GM19239 (cell line): Measurements from ENCODE around the gene CLEC16A.
"Not testable (repeated sequence)": the region's sequence is repeated elsewhere in the genome, so short reads cannot be mapped to it uniquely, and the experiment has no call there.

Experiments
- DNase-seq: peaks from one replicate; pipeline ENCODE4 v3.0.0; 2011; ENCODE audit warnings: low spot score; ENCODE audit not compliant: insufficient read length
- FAIRE-seq: peaks from 2 replicates; lab custom pipeline; 2011; peaks lifted over from hg19 to GRCh38; lab: Jason Lieb, UNC

CLEC16A gene

DNA sequence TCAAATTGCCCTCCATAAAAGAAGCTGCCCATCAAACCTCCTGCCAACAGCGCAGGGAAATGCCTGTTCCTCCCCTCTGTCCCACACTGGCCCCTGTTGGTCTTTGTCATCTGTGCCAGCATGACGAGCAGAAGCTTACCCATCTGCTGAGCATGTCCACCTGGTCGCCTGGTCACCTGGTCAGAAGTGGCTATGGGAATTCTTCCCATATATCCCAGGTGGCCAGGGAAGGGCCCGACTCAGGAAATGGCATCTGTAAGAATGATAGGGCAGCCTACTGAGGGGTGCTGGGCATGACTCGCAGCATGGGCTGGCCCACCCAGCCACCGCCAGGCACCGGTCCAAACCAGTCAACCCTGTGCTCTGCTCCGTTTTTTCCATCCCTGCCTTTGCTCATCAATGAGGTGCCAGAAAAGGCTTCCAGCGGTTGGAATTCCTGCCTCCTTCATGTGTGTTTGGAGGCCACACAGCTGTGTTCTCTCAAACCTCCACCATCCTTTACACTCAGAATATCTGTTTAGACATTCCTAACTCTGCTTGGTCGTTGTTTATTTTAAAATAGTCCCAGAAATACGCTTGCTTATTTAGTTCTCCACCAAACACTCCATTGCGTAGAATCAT lies 145.2 kb downstream of the CLEC16A start:
- DNase-seq (no peak), FAIRE-seq (no peak)

DNA sequence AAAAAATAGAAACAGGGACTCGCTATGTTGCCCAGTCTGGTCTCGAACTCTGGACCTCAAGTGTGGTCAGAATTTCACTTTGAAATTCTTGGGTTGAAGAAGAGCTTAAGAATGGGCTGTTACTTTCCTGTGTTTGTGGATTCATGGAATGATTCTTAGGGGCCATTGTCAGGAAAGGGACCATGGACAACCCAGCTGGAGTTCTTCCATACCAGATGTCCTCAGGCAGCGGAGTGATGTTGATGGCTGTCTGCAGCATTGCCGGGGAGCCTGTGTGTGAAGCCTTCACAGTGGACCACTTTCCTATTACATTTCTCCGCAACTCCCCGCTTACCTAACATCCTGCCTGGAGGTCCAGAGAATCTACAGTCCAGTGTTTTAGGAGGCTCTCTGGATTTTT lies 145.9 kb downstream of the CLEC16A start:
- no peak for FAIRE-seq
- no peak for DNase-seq

DNA sequence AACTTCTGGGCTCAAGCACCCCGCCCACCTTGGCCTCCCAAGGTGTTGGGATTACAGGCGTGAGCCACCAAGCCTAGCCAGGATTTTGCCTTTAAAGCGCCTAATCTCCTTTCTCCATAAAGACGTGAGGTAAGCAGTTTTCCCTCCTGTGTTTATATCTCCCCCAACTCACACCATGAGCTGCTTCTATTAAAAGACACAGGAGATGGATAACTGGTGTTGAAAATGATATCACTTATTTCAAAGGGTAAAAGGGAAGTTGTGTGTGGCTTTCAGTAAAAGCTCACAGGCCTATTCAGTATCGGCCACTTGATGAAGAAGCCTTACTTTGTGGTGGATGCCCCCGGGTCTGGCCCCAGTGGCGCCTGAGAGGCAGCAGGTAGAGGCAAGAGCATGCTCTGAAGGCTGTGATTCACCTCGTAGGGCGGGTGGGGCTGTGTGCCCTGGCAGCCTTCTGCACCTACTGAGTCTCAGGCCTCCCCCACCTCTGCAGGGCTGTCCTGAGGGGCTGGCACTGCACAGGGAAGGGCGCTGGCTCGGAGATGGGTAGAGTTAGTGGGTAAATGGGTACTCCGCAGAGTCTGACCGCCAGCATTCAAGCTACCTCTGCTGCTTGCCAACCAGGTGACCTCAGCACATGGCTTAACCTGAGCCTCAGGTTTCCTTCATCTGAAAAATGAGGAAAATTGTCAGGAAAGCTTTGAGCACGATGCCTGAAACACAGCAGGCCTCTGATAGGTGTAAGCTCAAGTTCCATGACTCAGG lies 146.8 kb downstream of the CLEC16A start:
- no peak for FAIRE-seq
- no peak for DNase-seq

DNA sequence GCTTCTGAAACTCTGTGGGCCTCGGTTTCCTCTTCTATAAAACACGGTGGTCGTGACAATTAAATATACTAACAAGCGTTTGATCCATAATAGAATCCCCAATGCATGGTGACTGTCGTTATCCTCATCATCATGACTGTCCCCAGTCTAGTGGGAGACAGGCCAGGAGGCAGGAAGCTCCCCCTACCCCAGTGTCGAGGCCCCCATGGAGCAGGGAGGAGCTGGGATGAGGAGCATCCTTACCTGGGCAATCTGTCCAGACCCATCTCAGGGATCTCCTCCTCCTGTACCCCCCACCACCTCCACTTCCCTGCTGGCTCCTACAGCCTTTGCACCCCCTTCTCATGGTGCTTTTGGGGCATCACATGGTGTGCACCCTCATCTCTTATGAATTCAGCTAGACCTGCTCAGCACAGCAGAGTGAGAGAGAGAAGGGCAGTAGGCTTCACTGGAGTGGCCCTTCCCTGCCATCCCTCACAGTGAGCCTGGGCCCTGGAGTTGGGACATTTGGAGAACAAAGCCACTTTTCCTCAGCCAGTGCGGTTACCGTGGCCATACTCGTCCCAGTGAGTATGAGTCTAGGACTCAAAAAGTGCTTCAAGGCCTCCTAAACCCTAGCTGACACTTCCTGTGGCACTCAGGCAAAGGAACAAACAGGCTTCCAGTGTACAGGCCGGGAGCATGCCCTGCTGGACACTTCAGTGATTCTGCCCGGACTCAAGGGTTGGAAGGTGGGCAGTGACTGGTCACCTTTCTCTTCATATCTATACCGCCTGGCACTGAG lies 148.6 kb downstream of the CLEC16A start:
- peak; percentile 53 for FAIRE-seq
- no peak for DNase-seq

DNA sequence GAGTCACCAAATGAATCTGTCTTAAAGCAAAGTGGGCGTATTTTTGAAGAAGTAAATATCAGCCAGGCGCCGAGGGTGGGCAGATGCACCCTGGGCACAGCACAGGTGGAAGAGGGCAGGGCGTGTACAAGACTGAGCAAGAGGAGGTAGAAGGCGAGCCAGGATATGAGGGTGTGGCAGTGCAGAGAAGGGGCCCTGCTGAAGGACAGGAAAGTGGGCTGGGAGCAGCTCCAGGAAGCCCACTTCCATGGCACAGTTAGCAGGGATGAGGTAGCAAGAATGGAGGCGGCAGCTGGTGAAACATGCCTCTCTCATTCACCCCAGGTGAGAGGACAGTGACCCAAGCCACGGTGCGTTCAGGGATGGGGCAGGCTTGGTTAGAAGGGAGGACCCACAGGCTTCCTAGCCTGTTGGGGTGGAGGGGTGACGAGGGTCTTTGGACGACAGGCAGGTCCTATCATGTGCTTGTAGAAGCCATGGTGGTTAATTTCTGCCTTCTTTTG lies 149.3 kb downstream of the CLEC16A start:
- FAIRE-seq = no peak

DNA sequence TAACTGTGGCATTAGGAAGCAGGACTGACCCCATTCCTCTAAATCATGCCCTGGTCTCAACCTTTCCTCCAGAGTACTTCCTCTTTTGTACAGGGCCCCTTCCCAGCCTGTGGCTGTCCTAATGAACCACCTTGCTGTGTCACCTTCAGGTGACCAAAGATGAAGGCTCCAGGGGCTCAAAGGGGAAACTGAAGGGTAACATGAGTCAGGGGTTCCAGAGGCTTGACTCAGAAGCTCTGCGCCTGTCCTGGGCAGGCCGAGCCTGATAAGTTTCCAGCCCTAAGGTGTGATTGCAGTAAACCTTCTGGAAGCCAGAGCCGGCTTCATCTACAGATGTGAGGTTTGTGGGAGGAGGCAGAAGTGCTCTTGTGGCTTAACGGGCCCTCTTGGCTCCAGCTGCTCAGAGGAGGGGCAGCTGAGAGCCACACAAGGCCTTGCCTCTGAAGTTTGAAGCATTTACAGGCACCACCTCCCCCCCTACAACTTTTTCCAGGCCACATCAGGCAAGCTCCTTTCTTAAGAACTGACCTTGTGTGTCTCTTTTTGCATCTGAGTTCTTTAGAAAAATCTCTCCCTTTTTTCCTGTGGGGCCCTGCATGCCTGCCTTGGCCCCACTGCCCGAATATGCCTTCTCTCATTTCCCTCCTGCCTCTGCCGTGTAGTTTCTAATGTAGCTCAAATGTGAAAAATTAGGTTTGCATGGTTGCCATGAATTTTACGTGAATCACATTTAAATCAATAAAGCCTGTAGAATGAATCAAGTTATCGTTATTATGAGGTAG lies 149.9 kb downstream of the CLEC16A start:
- FAIRE-seq = peak; percentile 95
- DNase-seq = peak; percentile 72

More for the DNA sequence above, 149.3 kb downstream of the CLEC16A start:
- no peak for DNase-seq

DNA sequence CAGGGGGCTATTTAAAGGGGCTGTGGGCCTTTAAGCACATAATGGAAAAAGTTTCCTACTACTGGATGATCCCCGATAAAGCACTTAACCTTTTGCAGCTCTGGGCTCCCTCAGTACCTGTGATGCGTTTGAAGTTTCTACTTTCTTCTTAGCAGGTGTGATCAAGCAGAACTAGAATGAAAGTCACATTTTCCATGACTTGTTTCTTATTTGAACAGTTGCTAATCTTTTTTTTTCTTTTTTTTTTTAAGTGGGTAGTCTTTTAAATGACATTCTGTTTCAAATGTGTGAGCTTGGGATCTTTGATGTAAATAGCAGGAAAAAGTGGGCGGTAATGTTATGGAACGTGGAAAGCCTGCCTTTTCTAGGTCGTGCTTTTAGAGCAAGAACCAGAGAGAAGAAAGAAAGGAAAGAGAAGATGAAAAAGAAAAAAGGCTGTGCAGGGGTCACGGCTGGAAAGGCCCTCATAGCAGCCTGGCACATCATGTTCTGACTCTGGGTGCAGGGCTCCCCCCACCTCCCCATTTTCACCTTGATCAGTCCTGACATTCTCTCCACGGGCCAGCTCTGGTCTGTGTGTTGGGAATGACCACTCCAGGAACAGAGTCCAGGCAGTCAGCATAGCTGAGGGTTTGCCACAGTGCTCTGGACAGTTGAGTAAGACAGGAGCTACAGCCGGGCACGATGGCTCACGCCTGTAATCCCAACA lies 150.6 kb downstream of the CLEC16A start:
- DNase-seq (no peak), FAIRE-seq (no peak)

DNA sequence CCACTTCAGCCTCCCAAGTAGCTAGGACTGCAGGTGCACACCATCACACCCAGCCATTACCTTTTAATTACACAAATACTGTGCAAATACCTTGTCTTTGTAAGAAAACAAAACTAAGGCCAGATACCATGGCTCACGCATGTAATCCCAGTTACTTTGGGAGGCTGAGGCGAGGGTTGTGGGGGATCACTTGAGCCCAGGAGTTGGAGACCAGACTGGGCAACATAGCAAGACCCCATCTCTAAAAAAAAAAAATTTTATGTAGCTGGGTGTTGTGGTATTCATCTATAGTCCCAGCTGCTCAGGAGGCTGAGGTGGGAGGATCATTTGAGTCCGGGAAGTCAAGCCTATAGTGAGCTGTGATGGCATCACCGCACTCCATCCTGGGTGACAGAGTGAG lies 151.6 kb downstream of the CLEC16A start:
- no peak for FAIRE-seq
- no peak for DNase-seq

DNA sequence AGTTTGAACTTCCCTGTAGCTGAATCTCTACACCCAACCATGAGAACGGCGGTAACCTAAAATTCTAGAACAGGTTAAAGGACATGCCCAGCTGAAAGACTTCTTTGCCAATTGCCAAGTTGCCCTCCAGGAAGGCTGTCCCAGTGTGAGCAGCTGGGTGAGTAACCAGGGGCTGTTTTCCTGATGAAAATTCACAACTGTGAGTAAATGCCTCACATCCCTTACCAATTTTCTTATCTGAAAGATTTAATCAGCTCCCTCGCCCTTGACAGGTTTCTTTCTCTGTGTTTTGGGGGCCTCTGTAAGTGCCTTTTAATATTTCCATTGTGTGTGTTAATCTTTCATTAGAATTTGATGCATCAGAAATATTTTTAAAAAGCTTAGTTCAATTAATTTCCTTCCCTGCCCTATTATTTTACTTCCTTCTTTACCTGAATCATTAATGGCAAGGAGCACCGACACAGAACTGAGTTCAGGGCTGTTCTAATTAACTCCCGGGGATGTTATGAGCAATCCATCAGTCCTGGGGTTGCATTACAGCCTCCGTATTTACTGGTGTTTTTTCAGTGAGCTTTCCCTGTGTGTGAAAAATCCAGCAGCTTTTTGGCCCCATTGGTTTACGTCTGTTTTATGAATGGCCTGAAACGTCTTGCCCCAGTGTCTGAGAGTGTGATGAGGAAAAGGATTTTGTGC lies 152.9 kb downstream of the CLEC16A start:
- DNase-seq (no peak), FAIRE-seq (no peak)

DNA sequence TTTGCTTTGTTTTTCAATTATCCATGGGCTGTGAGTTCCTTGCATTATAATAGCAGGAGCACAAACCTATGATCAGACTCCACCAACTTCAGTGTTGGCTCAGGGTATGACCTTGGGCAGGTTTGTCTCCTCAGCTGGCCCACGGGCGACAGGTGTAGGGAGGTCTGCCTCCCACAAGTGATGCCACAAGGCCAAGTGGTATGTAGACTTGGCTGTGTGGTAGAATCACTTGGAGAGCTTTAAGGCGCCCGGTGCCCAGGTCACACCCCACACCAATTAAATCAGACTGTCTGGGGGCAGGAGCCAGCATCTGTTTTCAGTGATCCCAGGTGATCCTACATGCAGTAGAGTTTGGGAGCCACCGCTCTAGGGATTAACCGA lies 153.4 kb downstream of the CLEC16A start:
- no peak for DNase-seq
- FAIRE-seq = no peak

DNA sequence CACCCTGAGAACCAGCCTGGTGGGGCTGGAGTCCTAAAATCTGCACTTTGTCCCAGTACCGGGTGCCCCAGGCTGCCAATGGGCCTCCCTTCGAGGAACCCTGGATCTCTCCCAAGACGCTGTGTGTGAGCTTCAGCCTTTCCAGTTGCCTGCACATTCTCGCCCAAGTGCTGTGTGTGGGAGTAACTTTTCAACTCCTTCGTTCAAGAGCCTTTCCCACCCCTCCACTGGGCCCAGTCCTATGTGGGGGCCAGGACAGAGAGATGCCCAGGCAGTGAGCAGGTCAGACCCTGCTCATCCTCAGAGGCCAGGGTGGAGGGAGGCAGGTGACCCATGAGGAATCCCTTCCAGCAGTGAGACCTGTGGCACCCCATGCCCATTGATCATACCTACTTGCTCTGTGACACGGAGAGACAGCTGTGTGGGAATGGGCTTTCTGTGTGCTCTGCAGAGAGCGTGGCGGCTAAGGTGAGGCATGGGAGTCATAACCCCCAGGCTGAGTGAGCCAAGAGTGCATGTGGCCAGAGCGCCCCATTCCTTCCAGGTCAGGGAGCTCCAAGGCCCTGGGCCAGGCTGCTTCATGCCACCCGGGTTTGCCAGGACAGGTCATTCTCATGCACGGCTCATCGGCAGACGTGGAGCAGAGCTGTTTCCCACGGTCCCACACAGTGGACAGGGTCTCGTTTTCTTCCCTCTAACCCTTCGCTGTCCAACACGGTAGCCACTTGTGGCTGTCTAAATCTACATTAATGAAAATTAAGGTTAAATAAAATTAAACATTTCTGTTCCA lies 154.4 kb downstream of the CLEC16A start:
- DNase-seq (no peak), FAIRE-seq (no peak)

DNA sequence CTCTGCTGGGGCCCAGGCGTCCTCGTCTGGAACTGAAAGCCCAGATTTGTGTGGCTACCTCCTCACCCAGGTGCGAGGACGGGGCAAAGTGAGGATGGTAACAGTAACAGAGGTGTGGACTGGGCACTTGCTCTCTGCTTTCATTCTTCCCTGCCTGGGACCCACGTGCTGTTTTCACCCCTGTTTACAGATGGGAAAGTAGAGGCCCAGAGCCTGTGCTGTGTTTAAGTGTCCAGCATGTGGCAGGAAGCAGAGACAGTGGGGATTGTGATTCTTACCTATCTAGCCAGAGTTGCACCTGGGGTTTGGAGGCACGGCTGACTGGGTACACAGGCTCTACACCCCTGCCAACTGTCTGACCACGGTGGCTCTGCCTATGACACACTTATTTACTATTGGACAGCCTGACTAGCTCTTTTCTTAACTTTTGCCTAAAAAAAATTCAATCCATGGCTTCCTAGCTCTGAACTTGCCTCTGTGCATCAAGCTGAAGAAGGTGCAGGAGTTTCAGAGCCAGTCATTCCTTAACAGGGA lies 155.4 kb downstream of the CLEC16A start:
- FAIRE-seq (peak; percentile 74), DNase-seq (no peak)

DNA sequence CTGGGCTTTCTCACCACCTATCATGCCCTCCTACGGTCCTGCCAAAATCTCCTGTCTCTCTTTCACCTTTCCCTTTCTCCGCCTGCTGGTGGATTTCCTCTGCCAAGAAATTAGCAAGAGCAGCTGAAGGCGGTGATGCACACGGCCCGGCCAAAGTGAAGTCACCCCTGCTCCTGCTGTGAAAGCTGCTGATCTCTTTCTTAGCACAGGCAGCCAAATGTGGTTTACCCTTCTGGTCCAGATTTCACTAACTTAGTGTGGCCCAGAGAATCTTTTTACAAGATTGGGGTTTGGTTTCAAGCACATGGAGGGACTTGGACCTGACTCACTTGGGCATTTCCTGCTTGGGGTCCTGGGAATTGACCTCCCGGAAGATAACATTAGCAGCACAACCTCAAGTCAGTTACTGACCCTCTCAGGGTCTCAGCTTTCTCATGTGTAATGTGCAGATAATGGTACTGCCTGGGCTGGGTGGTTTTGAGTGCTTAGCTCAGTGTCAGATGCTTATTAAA lies 155.9 kb downstream of the CLEC16A start:
- DNase-seq (no peak), FAIRE-seq (peak; percentile 85)

DNA sequence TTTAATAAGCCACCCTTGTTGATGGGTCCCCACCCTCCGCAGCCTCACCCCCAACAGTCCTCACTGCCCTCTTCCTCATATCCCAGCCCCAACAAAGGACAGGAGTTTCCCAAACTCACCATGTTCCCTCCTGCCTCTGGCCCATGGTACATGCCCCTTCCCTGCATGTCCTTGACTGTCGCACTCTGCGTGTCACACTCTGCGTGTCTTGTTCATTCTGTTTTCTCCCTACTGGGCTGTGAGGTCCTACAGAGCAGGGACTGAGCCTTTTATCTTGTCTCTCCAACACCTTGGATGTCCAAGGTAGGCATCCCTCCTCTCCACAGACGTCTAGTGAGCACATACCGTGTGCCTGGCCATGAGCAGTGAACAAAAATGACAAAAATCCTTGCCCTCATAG lies 156.9 kb downstream of the CLEC16A start:
- FAIRE-seq (no peak), DNase-seq (no peak)

DNA sequence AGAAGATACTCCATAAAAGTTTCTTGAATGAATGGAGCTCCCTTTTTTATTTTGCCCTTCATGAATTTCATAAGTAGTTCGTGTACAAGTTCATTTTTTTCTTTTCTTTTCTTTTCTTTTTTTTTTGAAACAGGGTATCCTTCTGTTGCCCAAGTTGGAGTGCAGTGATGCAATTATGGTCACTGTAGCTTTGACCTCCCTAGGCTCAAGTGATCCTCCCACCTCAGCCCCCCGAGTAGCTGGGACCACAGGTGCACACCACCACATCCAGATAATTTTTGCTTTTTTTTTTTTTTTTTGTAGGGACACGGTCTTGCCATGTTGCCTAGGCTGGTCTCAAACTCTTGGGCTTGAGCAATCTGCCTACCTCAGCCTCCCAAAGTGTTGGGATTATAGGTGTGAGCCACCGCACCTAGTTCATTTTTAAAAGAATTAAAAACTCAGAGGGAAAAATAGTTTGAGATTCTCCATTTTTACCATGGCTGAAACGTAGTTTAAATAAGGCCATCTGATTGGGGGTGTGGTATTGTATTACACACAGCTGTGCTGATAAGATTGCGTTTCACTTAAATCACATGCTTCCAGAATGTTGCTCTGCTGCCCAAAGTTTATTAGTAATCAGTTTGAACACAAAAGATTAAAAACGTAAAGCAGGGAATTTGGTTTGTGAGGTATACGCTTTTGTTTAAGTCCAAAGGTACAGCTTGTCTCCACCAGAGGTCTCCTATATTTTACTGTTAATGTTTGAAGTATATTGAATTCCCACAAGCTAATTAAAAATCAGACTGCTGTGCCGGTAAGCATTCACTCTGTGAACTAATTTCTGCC lies 157.5 kb downstream of the CLEC16A start:
- no peak for DNase-seq

DNA sequence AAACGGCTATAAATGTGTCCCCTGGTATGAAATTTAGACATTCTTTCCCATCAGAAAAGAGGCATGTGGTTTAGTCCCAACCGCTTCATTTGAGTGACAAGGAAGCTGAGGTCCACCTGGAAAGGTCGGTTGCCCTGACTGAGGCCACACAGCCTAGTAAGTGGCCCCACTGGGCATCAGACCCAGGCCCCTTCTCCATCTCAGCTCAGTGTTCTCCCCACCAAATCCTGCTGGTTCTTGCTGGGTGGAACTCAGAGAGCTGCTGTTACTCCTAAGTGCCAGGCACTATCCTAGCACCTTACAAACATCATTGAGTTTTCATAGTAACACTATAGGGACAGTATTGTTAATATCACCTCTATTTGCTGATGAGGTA lies 158.1 kb downstream of the CLEC16A start:
- FAIRE-seq = no peak
- DNase-seq = no peak

More for the DNA sequence above, 157.5 kb downstream of the CLEC16A start:
- no peak for FAIRE-seq

DNA sequence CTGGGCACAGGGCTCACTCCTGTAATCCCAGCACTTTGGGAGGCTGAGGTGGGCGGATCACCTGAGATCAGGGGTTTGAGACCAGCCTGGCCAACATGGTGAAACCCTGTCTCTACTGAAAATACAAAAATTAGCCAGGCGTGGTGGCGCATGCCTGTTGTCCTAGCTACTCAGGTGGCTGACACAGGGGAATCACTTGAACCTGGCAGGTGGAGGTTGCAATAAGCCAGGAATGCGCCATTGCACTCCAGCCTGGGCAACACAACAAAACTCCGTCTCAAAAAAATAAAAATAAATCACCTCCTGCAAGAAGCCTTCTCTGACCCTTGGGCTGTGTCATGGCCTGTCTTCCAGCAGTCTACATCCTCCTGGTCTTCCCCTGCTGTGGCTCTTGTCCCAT lies 158.9 kb downstream of the CLEC16A start:
- FAIRE-seq, DNase-seq: not testable (repeated sequence)
